Naive thymus-derived CD8-positive, alpha-beta T cell (primary cell): Measurements from ENCODE around the gene UGT1A7. TPM values are rescaled to one million over a fixed set of nuclear protein-coding genes. Genes with fewer than 3 reads are reported as not detected.

Experiments
- ATAC-seq, 2 donors: fragments of 150-1000 bp; cut with Tn5 transposase in 1 of 2; sonication (Bioruptor Pico), chemical (Tn5 transposase) in 1 of 2; 1 replicate in 1 of 2; 2 replicates in 1 of 2; pipeline ENCODE4 v1.10.0; 2021; ENCODE audit warnings: mild to moderate bottlenecking in 2 of 2, moderate library complexity in 2 of 2
- POLR2A ChIA-PET: fragments of 350-600 bp; sonication (Branson Sonifier 250); formaldehyde crosslinking; loops from one replicate; lab custom pipeline; 2021; ENCODE audit warnings: antibody characterized with exemption; lab: Charles Lee
- DNase-seq, 10 donors: peaks; one replicate each; pipeline versions ENCODE4 v3.0.0 to v3.0.0-alpha.2; 2020 to 2022
- H3K27ac Mint-ChIP-seq, 10 donors: one replicate each; pipeline ENCODE4 v1.8.0; 2020 to 2022; ENCODE audit warnings: mild to moderate bottlenecking in 10 of 10, mixed read lengths in 10 of 10, moderate library complexity in 4 of 10, inconsistent platforms in 1 of 10
- H3K27me3 Mint-ChIP-seq, 5 donors: one replicate each; pipeline ENCODE4 v1.8.0; 2021 to 2022; ENCODE audit warnings: mixed read lengths in 5 of 5
- H3K36me3 Mint-ChIP-seq, 3 donors: one replicate each; pipeline ENCODE4 v1.8.0; 2020 to 2022; ENCODE audit warnings: mixed read lengths in 3 of 3, mild to moderate bottlenecking in 2 of 3, inconsistent platforms in 1 of 3
- H3K4me1 Mint-ChIP-seq, 4 donors: one replicate each; pipeline ENCODE4 v1.8.0; 2021 to 2022; ENCODE audit warnings: mixed read lengths in 4 of 4
- H3K4me3 Mint-ChIP-seq, 10 donors: one replicate each; pipeline ENCODE4 v1.8.0; 2020 to 2022; ENCODE audit warnings: mild to moderate bottlenecking in 10 of 10, mixed read lengths in 10 of 10, moderate library complexity in 6 of 10, inconsistent platforms in 1 of 10
- H3K9me3 Mint-ChIP-seq, 9 donors: one replicate each; pipeline ENCODE4 v1.8.0; 2020 to 2022; ENCODE audit warnings: mixed read lengths in 9 of 9, mild to moderate bottlenecking in 3 of 9, inconsistent platforms in 1 of 9, moderate library complexity in 1 of 9
- polyA plus RNA-seq, 3 donors: library from polyadenylated mRNA; unstranded; fragments of 300-500 nt; fragmentation: Illumina TruSeq; gene quantifications; one replicate each; pipeline ENCODE4 v1.2.3, GENCODE V29; 2021
- total RNA-seq, 8 experiments: library from RNA in 2 of 8; stranded (reverse) in 2 of 8; gene quantifications; one replicate each; pipeline ENCODE4 v1.2.3 and lab custom pipeline; 2021 to 2026

Gene UGT1A7
- total and polyA plus RNA-seq, 5 experiments from 2014 or later, result not detected

GRCh38 chr2:233663911-233664310, 17.8 kb upstream of the UGT1A7 start:
- Mint-ChIP-seq H3K4me3 (no peak overlapping the region), H3K4me1 (no peaks in the 10 kb centered on the region), H3K27ac (no peak overlapping the region)

GRCh38 chr2:233668605-233669260, 13.0 kb upstream of the UGT1A7 start:
- POLR2A ChIA-PET, result no interaction called here
- peaks cover 18 to 44% (median 27%) of the 10 kb centered on the region in 5 donors for H3K27me3 Mint-ChIP-seq
- ATAC-seq (no peak), DNase-seq (no peak)
- H3K4me1 Mint-ChIP-seq, result no peaks in the 10 kb centered on the region
- no peak overlapping the region for H3K4me3 Mint-ChIP-seq
- H3K27ac Mint-ChIP-seq, result no peak overlapping the region
- peaks cover 0 to 19% (median 9%) of the 10 kb centered on the region in 9 donors for H3K9me3 Mint-ChIP-seq
- peaks cover 0 to 5% (median 0%) of the 10 kb centered on the region in 3 donors for H3K36me3 Mint-ChIP-seq

More at GRCh38 chr2:233663911-233664310, 17.8 kb upstream of the UGT1A7 start:
- no peak for ATAC-seq
- Mint-ChIP-seq H3K9me3 (peaks cover 0 to 23% (median 10%) of the 10 kb centered on the region in 9 donors), H3K27me3 (peaks cover 10 to 50% (median 27%) of the 10 kb centered on the region in 5 donors), H3K36me3 (peaks cover 0 to 12% (median 0%) of the 10 kb centered on the region in 3 donors)
- no peak for DNase-seq
- POLR2A ChIA-PET, result no interaction called here

- Mint-ChIP-seq H3K36me3 (no peaks in the 10 kb centered on the region), H3K27ac (no peak within 1 kb of the TSS), H3K4me1 (no peaks in the 10 kb centered on the region), H3K27me3 (peaks cover 12 to 36% (median 23%) of the 10 kb centered on the region in 5 donors), H3K9me3 (peaks cover 0 to 10% (median 3%) of the 10 kb centered on the region in 9 donors), H3K4me3 (no peak within 1 kb of the TSS)
- ATAC-seq, result no peak
- POLR2A ChIA-PET, result interaction anchor here (0.6 kb wide), 1 partner anchor 99 kb away, joined by 3 read pairs; no protein-coding TSS in a partner anchor
- DNase-seq, result no peak
Measured at GRCh38 chr2:233671290-233672161, 10.2 kb upstream of the UGT1A7 start, which contains the start of gene UGT1A9. TSS of gene UGT1A9 (plus strand) at chr2:233671898. CDS start at chr2:233671935, 37 bp downstream.

- no peak for ATAC-seq
- Mint-ChIP-seq H3K4me1 (no peaks in the 10 kb centered on the region), H3K27ac (no peak overlapping the region), H3K27me3 (peaks cover 12 to 47% (median 23%) of the 10 kb centered on the region in 5 donors), H3K9me3 (peaks cover 0 to 10% (median 3%) of the 10 kb centered on the region in 9 donors), H3K4me3 (no peak overlapping the region), H3K36me3 (no peaks in the 10 kb centered on the region)
- POLR2A ChIA-PET, result no interaction called here
- DNase-seq, result no peak
Measured at GRCh38 chr2:233672886-233673285, 8.8 kb upstream of the UGT1A7 start.

GRCh38 chr2:233673896-233674295, 7.8 kb upstream of the UGT1A7 start:
- H3K27ac Mint-ChIP-seq, result no peak overlapping the region
- no peaks in the 10 kb centered on the region for H3K36me3 Mint-ChIP-seq
- H3K27me3 Mint-ChIP-seq, result peaks cover 12 to 39% (median 24%) of the 10 kb centered on the region in 5 donors
- no peak for DNase-seq
- H3K4me1 Mint-ChIP-seq, result no peaks in the 10 kb centered on the region
- peaks cover 0 to 4% (median 0%) of the 10 kb centered on the region in 9 donors for H3K9me3 Mint-ChIP-seq
- no peak overlapping the region for H3K4me3 Mint-ChIP-seq
- no peak for ATAC-seq
- POLR2A ChIA-PET, result no interaction called here

- H3K4me1 Mint-ChIP-seq, result no peaks in the 10 kb centered on the region
- DNase-seq (no peak), ATAC-seq (no peak)
- H3K27me3 Mint-ChIP-seq, result peaks cover 12 to 36% (median 24%) of the 10 kb centered on the region in 5 donors
- POLR2A ChIA-PET, result no interaction called here
- no peak overlapping the region for H3K27ac Mint-ChIP-seq
- H3K9me3 Mint-ChIP-seq, result peaks cover 0 to 4% (median 0%) of the 10 kb centered on the region in 9 donors
- no peak overlapping the region for H3K4me3 Mint-ChIP-seq
- no peaks in the 10 kb centered on the region for H3K36me3 Mint-ChIP-seq
Measured at GRCh38 chr2:233674314-233674713, 7.4 kb upstream of the UGT1A7 start.

GRCh38 chr2:233674995-233675394, 6.7 kb upstream of the UGT1A7 start:
- peaks cover 14 to 36% (median 22%) of the 10 kb centered on the region in 5 donors for H3K27me3 Mint-ChIP-seq
- peaks cover 0 to 4% (median 0%) of the 10 kb centered on the region in 9 donors for H3K9me3 Mint-ChIP-seq
- no peaks in the 10 kb centered on the region for H3K4me1 Mint-ChIP-seq
- POLR2A ChIA-PET, result no interaction called here
- H3K4me3 Mint-ChIP-seq, result no peak overlapping the region
- DNase-seq (no peak), ATAC-seq (no peak)
- no peak overlapping the region for H3K27ac Mint-ChIP-seq
- no peaks in the 10 kb centered on the region for H3K36me3 Mint-ChIP-seq

- H3K4me1 Mint-ChIP-seq, result no peaks in the 10 kb centered on the region
- no peaks in the 10 kb centered on the region for H3K36me3 Mint-ChIP-seq
- H3K4me3 Mint-ChIP-seq, result no peak overlapping the region
- ATAC-seq, result no peak
- peaks cover 8 to 31% (median 16%) of the 10 kb centered on the region in 5 donors for H3K27me3 Mint-ChIP-seq
- no peak overlapping the region for H3K27ac Mint-ChIP-seq
- POLR2A ChIA-PET, result no interaction called here
- H3K9me3 Mint-ChIP-seq, result peaks cover 0 to 1% (median 0%) of the 10 kb centered on the region in 9 donors
- no peak for DNase-seq
Measured at GRCh38 chr2:233676046-233676445, 5.7 kb upstream of the UGT1A7 start.

- Mint-ChIP-seq H3K4me3 (no peak overlapping the region), H3K4me1 (peaks cover 0 to 5% (median 0%) of the 10 kb centered on the region in 4 donors), H3K36me3 (no peaks in the 10 kb centered on the region), H3K27ac (no peak overlapping the region), H3K9me3 (no peaks in the 10 kb centered on the region), H3K27me3 (peaks cover 3 to 17% (median 13%) of the 10 kb centered on the region in 5 donors)
- ATAC-seq (no peak), DNase-seq (no peak)
- POLR2A ChIA-PET, result no interaction called here
Measured at GRCh38 chr2:233679196-233679595, 2.5 kb upstream of the UGT1A7 start.

- peaks cover 3 to 17% (median 13%) of the 10 kb centered on the region in 5 donors for H3K27me3 Mint-ChIP-seq
- ATAC-seq (no peak), DNase-seq (no peak)
- H3K27ac Mint-ChIP-seq, result no peak overlapping the region
- POLR2A ChIA-PET, result no interaction called here
- no peaks in the 10 kb centered on the region for H3K9me3 Mint-ChIP-seq
- no peaks in the 10 kb centered on the region for H3K36me3 Mint-ChIP-seq
- no peak overlapping the region for H3K4me3 Mint-ChIP-seq
- H3K4me1 Mint-ChIP-seq, result peaks cover 0 to 5% (median 0%) of the 10 kb centered on the region in 4 donors
Measured at GRCh38 chr2:233680361-233681045, 1.2 kb upstream of the UGT1A7 start.

GRCh38 chr2:233684640-233685039, 2.9 kb downstream of the UGT1A7 start:
- Mint-ChIP-seq H3K9me3 (peaks cover 0 to 3% (median 0%) of the 10 kb centered on the region in 9 donors), H3K36me3 (no peaks in the 10 kb centered on the region)
- POLR2A ChIA-PET, result no interaction called here

GRCh38 chr2:233686928-233687327, 5.2 kb downstream of the UGT1A7 start:
- peaks cover 0 to 5% (median 0%) of the 10 kb centered on the region in 4 donors for H3K4me1 Mint-ChIP-seq
- no peak for ATAC-seq
- POLR2A ChIA-PET, result no interaction called here

More at GRCh38 chr2:233684640-233685039, 2.9 kb downstream of the UGT1A7 start:
- ATAC-seq (no peak), DNase-seq (no peak)
- H3K27me3 Mint-ChIP-seq, result peaks cover 6 to 12% (median 8%) of the 10 kb centered on the region in 5 donors
- peaks cover 0 to 5% (median 0%) of the 10 kb centered on the region in 4 donors for H3K4me1 Mint-ChIP-seq
- no peak overlapping the region for H3K4me3 Mint-ChIP-seq
- no peak overlapping the region for H3K27ac Mint-ChIP-seq

More at GRCh38 chr2:233686928-233687327, 5.2 kb downstream of the UGT1A7 start:
- H3K36me3 Mint-ChIP-seq, result no peaks in the 10 kb centered on the region
- H3K9me3 Mint-ChIP-seq, result peaks cover 0 to 3% (median 0%) of the 10 kb centered on the region in 9 donors
- no peak for DNase-seq
- H3K27ac Mint-ChIP-seq, result no peak overlapping the region
- H3K27me3 Mint-ChIP-seq, result peaks cover 5 to 12% (median 6%) of the 10 kb centered on the region in 5 donors
- no peak overlapping the region for H3K4me3 Mint-ChIP-seq
